Activated CD4-positive, alpha-beta T cell treated with anti-CD3 and anti-CD28 coated beads for 24 hours (primary cell): ENCODE results near the gene CTSD.
A peak's percentile ranks its signal among the peaks of the same experiment; 100 is the strongest.

Experiments
- DNase-seq, 2 donors: peaks; one replicate each; pipeline ENCODE4 v3.0.0-alpha.2; 2020; ENCODE audit warnings: low read depth in 2 of 2

The CTSD gene

DNA sequence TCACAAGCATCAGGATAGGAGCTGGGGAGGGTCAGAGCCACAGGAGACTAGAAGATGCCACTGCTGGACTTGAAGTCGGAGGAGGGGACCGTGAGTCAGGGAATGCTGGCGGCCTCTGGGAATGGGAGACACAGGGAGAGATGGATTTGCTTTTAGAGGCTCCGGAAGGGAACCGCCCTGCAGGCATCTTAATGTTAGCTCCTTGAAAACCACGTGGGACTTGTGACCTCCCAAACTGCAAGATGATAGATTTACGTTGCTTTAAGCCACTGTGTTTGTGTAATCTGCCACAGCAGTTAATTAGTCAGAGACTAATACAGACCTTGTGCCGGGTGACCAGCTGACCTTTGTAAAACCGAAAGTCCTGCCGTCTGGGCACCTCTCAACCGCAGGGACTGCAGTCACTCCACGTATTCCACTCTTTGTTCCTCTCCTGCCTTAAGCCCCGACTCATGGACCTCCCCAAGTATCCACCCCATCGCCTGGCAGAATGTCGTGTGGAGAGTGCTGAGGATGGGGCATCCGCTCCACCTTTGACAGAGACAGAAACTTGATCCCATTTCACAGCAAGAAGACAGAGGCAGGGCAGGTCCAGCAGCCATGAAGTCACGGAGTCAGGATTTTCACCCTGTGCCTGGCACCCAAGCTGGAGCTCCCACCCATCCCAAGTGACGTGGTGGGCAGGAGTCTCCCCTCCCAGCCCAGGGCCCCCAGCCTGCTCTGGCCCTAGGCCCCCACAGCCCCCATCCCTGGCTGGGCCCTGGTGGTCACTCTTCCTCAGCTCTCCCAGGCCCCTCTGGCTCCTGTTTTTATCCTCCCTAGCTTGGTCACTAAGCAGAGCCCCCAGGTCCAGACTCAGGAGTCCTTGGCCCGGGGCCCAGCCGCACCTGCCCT lies 19.4 kb upstream of the CTSD start:
- DNase-seq: no peak

DNA sequence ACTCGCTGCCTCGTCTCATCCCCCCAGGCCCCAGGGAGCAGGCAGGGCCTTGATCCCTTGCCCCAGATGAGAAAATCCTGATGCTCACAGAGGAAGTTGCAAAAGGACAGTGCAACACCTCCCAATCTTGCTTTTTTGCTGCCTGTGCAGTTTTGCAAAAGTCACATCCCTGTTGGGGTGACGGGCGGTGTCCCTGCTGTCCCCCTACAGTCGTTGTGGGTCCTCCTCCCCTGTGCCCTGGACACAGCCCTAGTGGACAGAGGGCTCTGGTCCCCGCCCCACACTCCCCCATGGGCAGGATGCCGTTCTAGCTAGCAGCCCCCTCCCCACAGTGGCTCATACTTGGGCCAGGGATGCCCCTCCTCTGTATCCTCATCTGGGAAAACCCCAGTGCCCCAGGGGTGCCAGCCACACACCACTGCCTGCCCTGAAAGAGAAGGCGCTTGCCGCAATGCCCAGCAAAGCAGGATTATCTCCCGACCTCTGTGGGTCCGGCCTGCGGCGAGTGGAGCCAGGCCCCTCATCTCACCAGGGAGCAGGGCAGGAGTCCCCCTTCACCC lies 18.4 kb upstream of the CTSD start:
- no peak for DNase-seq

DNA sequence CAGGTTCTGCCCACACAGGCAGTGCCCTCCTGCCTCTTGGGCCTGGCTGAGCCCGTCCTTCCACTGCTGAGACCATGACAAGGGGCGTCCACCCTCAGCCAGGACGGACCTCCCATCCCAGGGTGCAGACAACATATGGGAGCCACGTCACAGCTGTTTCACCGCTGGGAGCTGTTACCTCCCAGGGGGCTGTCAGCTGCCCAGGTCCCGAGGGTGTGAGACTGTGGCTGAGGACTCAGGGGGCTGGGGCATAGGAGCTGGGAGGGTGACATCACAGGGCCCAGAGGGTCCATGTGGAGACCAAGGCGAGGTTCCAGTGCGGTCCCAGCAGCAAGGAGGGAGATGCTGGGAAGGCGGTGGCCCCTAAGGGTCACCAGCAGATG lies 17.9 kb upstream of the CTSD start:
- DNase-seq: no peak

DNA sequence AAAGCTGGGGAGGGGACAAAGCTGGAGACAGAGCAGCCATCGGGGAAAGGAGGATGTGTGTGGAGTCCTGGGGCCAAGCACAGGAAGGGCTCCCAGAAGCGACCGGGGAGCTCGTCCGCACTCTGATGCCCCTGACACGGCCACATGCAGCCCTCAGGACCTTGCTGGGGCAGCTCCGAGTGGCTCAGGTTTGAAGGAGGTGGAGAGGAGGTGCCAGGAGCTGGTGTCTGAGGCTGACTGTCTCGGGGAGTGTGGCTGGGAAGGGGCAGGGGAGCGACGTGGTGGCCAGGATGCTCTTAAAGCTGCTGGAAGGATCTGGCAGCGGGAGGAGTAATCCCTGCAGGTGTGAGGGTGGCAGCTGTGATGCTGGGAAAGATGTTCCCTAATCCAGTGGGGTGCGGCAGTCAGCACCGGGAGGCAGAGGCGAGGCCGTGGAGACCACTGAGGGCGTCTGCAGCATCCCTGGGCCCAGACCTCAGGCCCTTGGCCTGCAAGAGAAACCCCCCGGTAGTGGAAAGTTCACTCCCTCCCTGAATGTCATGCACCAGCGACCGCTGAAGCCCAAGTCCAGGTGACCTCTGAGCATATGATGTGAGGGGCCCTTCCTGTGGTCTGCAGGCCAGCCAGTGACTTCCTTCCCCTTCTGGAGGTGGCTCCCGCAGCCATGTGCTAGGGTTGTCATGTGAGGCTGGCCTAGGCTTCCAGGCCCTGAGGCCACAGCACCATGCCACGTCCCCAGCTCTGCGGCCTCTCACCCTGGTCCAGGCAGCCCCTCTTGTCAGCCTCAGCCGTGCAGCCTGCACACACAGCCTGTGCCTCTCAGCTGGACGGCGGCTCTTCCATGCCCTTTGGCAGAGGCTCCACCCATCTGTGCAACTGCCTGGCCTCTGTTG lies 17.2 kb upstream of the CTSD start:
- DNase-seq: no peak

DNA sequence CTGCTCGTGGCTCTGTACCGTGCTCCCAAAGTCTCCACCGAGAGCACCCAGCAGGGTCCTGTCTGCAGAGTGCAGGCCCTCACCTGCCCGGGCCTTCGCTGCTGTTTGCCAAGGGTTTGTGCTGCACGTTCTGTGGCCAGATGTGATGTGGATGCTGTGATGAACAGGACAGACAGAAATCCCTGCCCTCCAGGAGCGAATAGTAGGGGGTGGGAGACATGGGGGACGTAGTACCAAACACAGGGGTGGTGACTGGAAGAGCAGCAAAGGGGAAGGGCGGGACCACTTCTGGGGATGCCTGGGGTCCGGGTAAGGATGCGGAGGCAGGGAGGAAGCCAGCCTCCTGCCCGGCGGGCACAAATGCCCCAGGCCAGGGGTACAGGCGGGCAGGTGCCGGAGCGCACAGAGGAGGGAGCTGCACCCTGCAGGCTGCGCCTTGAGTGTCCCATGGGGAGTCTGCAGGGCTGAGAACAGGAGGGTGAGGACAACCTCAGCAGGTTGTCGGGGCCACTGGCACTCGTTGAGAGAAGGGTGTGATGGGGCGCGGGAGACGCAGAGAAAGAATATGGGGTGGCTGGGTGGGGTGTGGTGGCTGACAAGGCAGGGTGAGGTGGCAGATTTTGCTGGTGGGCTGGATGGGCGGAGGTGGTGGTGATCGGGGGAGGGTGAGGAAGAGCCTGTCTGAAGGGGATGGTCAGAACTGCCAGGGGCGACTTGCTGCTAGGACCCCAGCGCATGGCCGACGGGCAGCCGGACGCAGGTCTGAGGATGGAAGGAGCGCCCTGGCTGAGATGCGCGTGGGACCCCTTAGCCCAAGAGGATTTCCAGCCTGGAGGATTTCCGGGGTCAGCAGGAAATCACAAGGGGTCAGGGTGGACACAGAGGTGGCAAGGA lies 16.3 kb upstream of the CTSD start:
- no peak for DNase-seq

DNA sequence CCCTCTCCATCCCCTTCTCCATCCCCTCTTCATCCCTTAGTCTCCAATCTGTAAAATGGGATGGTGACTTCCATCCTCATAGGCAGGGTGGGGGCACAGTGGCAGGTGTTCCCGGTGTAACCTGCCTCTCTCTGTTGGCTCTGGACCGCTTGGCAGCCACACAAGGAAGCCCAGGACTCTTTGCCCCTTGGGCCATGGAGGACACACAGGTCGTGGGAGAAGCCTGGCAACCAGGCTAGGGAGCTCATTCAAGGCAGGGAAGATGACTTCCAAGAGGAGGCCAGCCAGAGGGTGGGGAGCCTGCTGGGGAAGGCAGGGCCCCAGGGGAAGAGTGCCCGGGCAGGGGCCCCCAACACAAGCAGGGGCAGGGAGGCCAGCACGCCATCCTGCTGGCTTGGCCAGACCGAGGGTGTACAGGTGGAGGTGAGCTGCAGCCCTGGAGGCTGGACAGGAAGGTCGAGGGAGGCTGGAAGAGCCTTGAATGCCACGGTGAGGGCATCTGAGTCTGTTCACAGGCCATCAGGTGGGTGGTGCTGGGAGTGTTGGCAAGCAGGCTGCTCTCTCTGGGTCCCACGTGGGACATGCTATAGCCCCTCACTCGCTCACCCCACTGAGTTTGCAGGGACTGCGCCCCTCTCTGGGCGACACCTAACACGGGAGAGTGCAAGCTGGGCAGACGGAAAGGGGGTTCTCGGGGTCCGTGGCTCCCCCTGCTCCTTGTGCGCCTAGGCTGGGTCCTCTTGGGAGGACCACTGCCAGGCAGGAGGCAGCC lies 15.5 kb upstream of the CTSD start:
- DNase-seq: no peak

DNA sequence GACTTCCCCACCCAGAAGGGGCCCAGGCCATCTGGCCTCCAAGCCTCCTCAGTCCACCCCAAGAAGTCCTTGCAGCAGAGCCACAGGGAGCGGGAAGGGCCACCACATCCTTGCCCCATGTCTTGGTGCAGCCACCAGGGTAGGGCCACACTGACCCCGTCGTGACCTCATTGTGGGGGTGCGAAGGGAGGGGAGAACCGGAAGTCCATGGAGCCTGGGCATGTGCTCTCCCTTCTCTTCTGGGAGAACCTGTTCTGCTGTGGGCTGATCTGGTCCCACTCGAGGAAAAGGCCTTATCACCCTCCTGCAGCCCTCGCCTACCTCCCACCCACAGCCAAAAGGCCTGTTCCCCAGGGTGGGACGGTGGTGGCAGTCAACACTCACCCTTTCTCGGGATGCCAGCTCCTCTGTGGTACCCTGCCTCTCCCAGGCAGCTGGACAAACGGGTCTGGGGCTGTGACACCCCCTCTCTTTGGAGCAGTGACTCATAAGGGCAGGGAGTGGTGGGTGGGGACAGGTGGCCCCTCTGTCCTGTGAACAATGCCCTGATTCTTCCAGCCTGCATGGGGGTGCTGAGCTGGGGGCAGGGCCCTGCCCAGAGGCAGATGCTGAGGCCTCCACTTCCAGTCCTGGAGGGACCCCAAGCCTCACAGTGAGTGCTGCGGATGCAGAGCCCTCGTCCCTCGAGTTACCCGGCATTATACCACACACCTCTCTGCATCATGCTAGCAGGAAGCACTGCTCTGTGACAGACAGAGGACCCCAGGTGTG lies 14.6 kb upstream of the CTSD start:
- no peak for DNase-seq

DNA sequence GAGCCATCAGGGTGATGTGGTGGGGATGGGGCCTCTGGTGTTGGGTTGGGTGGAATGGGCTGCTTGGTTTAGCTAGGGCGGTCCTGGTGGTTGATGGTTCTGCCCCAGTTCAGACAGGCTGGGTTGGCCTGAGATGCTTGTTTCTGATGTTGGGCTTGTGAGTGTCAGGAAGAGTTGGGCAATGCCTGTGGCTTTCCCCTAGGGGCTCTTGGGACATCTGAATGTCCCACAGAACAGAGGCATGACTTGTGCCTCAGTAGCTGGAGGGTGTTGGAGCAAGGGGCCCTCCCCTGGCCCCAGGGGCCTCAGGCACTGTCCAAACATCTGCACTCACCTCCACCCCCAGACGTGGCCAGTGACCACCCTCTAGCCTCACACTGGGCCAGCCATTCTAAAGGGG lies 14.0 kb upstream of the CTSD start:
- no peak for DNase-seq

DNA sequence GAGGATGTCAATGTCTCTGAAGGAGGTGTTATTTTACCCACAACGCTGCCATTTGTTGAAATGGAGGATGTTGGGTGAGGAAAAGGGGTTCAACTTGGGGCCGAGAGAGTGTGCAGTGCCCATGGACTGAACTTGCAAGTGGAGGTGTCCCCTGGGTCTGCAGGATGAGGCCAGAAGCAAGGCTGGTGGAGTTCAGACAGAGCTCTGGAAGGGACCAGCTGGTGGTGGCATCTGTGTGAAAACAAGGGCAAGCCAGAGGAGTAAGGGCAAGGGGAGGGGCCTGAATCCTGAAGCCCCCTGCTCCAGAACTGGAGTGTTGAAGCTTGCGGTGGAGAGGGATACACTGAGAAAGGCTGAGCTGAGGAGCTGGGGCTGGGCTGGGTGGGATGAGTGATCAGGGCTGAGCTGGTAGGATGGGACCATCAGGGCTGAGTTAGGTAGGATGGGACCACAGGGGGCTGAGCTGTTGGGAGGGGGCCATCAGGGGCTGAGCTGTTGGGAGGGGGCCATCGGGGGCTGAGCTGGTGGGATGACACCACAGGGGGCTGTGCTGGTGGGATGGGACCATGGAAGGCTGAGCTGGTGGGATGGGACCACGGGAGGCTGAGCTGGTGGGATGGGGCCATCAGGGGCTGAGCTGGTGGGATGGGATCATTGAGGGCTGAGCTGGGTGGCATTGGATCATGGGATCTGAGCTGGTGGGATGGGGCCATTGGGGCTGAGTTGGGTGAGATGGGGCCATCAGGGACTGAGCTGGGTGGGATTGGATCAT lies 13.4 kb upstream of the CTSD start:
- no peak for DNase-seq

DNA sequence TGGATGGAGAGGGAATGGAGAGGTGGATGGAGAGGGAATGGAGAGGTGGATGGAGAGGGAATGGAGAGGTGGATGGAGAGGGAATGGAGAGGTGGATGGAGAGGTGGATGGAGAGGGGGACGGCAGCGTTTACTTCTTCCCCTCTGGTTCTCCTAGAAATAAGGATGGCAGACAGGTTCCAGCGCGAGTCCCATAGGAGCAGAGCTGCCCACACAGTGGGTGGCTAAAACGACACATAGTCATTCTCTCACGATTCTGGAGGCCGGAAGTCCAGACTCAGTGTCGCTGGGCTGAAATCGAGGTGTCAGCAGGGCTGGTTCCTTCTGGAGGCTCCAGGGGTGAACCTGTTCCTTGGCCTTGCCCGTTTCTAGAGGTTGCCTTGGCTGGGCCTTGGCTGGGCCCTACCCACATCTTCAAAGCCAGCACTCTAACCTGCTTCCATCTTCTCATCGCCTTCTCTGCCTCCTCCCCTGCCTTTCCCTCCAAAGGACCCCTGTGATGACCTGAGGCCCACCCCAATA lies 12.7 kb upstream of the CTSD start:
- no peak for DNase-seq

DNA sequence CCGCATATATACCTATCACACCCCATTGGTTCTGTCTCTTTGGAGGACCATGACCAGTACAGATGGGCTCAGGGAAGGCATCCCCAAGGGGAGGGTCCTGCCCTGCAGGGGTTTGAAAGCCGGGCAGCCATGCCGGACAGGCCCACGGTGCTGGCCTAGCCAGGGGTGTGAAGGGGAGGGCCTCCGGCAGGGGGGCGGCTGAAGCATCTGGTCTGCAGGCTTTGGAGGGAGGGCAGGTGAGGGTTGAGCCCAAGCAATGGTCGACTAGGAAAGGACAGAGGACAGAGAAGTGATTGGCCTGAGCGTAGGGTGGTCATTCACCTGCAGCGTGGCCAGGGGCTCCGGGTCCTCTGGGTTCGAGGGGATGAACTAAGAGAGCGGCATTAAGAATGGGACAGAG lies 11.2 kb upstream of the CTSD start:
- DNase-seq: no peak

DNA sequence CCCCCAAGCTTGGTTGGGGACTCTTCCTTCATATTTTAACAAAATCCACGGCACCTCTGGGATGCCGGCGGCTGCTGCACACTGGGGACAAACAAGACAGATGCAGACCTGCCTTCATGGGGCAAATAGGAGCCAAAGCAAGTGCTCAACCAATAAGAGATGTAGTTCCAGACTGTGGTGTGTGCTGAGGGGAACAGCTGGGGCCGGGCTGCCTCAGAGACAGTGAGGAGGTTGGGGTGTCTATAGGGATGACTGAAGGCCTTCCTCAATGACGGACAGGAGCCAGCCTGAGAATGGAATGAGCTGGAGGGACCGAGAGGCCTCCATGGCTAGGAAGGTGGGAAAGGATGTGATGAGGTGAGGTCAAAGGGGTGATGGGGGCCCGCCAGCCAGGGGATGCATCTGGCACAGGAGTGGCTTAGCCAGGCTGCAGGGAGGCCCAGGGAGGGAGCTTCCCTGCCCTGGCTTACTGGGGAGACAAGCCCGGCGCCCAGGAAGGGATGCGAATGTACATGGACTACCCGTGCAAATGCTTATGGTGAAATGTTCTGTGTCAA lies 10.3 kb upstream of the CTSD start:
- no peak for DNase-seq

DNA sequence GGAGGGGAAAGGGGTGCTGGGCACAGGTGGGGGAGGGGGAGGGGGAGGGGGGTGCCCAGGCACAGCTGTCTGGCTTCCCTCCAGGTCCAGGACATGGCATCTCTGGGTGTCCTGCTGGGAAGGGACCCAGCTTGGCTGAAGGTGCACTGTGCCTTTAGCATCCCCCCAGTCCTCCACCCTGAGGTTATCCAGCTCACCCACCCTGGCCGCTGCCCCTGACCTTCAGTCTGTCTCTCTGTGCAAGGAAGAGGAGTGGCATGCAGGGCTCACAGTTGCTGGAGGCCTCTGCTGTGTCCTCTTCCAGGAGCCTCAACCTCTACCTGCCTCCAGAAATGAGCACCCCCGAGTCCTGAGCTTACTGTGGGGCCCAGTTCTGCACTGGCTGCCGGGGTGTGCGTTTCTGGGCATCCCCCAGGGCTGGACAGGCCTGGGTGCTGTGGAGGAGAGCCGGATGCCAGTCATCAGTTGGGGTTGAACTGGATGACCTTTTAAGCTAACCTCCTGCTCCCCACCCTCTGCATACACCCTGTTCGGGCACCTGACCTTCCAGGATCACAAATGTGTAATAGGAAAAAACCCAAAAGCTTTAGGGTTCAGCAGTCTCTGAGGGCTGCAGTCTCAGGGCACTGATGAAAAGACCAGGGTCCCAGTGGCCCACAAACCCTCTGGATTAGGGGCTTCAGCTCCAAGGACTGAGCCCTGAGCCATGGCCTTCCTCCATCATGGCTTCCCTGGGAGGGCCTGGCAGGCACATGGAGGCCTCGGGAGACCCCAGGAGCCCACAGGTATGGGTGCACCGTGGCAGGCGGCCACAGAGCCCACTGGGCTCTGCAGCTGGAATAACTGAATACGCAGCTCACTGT lies 9.6 kb upstream of the CTSD start:
- no peak for DNase-seq

DNA sequence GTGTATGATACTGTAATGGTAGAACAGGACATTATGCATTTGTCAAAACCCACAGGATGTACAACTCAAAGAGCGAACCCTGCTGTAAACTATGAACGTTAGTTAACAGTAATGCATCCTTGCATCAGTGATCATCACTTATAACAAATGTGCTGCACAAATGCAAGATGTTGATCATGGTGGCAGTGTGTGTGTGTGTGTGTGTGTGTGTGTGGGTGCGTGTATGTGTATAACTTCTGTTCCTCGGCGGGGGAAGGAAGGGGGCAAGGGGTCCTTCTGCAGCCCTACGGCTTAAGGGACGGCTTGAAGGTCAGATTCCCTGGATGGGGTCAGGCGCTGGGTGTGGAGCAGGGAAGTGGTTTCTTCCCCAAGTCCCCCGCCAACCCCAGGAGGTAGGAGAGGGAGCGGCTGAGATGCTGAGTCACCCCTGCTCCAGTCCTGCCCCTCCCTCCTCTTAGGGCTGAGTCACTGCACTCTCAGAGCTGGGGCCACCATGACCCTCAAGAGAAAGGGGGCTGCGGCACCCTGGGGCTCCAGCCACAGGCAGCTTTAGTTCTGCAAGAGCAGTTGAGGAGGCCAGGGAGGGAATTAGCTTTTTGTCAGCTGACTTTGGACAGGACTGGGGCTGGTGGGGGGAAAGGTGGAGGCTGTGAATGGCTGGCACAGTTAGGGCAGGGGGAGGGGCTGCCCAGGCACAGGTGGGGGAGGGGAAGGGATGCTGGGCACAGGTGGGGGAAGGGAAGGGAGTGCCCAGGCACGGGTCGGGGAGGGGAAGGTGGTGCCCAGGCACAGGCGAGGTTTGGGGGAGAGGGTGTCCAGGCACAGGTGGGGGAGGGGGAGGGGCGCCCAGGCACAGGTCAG lies 8.8 kb upstream of the CTSD start:
- peak in 1 of 2 donors; percentile 38 for DNase-seq

DNA sequence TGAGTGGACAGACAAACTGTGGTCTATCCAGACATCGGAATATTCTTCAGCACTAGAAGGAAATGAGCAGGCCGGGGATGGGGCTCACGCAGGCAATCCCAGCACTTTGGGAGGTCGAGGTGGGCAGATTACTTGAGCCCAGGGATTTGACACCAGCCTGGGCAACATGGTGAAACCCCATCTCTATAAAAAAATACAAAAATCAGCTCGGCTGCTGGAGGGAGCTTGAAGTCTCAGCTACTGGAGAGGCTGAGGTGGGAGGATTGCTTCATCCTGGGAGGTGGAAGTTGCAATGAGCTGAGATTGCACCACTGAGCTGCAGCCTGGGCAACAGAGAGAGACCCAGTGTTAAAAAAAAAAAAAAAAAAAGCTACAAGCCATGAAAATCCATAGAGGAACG lies 8.0 kb upstream of the CTSD start:
- DNase-seq: no peak

DNA sequence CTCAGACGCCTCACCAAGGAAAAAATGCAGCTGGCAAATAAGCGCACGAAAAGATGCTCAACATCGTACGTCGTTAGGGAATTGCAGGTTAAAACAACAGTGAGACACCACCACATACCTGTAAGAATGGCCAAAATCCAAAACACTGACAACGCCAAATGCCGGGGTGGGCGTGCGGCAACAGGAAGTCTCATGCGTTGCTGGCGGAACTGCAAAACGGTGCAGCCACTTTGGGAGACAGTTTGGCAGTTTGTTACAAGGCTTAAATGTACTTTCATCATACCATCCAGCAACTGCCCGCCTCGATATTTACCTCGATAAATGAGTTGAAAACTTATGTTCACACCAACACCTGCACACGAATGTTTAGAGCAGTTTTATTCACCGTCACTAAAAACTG lies 7.5 kb upstream of the CTSD start:
- no peak for DNase-seq

DNA sequence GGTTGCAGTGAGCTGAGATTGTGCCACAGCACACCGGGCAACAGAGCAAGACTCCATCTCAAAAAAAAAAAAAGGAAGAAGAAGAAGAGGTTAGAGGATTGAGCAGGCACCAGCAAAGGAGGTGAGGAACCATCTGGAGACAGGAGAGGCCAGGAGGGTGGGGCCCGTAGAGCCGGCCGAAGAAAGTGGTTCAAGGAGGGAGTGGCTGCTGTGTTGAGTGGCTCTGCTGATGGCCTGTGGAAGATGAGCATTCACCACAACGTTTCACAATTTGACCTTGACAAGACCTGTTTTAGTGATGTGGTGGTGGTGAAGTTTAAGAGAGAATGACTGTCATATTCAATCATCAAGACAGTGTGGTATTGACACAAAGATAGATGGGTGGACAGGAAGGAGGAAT lies 6.8 kb upstream of the CTSD start:
- no peak for DNase-seq
